Measurements from ENCODE around the gene DYNC1H1. TPM values are rescaled to one million over a fixed set of nuclear protein-coding genes. Genes with fewer than 3 reads are reported as not detected.

Gene DYNC1H1
- total and polyA plus RNA-seq, 2 of the 13 experiments (the other 11 are each of a cell fraction or from before 2014, with no cell fraction given) = 74.4 to 239 TPM

- TF ChIP-seq MED13 (CRISPR knock-in tag; IDR thresholded peaks at IDR 0.05) (no peak), ZMYM3 (CRISPR knock-in tag; IDR thresholded peaks at IDR 0.05) (0 out of 2 replicates have a peak, but pooled peaks have one; percentile 39), ZNF101 (CRISPR knock-in tag; IDR thresholded peaks at IDR 0.05; ENCODE audit: borderline replicate concordance, low read depth) (no peak), GRHL1 (CRISPR knock-in tag; conservative IDR thresholded peaks at IDR 0.05) (no peak), KIAA2018 (CRISPR knock-in tag; IDR thresholded peaks at IDR 0.05; ENCODE audit: borderline replicate concordance) (no peak), ZC3H4 (CRISPR knock-in tag; IDR thresholded peaks at IDR 0.05; ENCODE audit: borderline replicate concordance) (no peak), NFYC (CRISPR knock-in tag; IDR thresholded peaks at IDR 0.05) (no peak), ZNF83 (CRISPR knock-in tag; IDR thresholded peaks at IDR 0.05; ENCODE audit: borderline replicate concordance) (no peak), ZNF362 (CRISPR knock-in tag; IDR thresholded peaks at IDR 0.05; ENCODE audit: borderline replicate concordance) (no peak), MLXIP (CRISPR knock-in tag; IDR thresholded peaks at IDR 0.05; ENCODE audit: borderline replicate concordance) (no peak), BHLHE40 (IDR thresholded peaks at IDR 0.05; ENCODE audit: low read length) (0 out of 2 replicates have a peak, but pooled peaks have one; percentile 25), ZSCAN30 (CRISPR knock-in tag; IDR thresholded peaks at IDR 0.05) (no peak), ZBTB7B (CRISPR knock-in tag; IDR thresholded peaks at IDR 0.05) (peak; percentile 53), ZFP36L1 (CRISPR knock-in tag; IDR thresholded peaks at IDR 0.05) (peak; percentile 79; the same call in 1 of the 2 replicates)
Observed at GRCh38 chr14:101961011-101961721, 3.2 kb upstream of the DYNC1H1 start (continued).
